Choroid plexus epithelial cell (primary cell): ENCODE results near the gene ATP6V0D1.

Experiments
- DNase-seq: peaks from one replicate; pipeline ENCODE4 v3.0.0-alpha.2; 2010; ENCODE audit warnings: low read depth
- H3K4me3 ChIP-seq: 2 replicates; pipeline ENCODE4 v1.5.1; 2011; ENCODE audit warnings: low read depth, mild to moderate bottlenecking, control low read depth, low read length, moderate library complexity
- TF ChIP-seq, protein P1 (sequence below): conservative IDR thresholded peaks from 2 replicates; pipeline ENCODE4 v1.5.1; 2011; ENCODE audit warnings: low read depth, mild to moderate bottlenecking, control low read depth, inconsistent platforms, low read length, moderate library complexity

The ATP6V0D1 gene

DNA sequence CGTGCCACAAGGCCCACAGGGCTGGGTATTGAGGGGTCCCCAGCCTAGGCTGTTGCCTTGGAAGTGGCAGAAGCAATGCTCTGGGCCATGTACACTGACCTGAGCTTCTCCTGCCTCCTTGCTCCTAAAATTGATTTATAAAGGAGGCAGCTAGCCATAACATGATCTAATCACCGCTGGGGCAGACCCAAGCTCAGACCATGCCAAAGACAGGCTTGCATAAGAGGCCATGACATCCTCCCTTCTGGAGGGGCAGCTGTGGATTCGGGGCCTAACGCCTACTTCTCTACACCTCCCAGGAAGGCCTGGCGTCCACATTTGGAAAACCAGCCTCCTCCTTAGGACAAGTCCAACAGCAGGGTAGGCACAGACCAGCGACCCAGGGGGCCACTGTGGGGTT lies 37.7 kb downstream of the ATP6V0D1 start:
- TF ChIP-seq, protein P1, sequence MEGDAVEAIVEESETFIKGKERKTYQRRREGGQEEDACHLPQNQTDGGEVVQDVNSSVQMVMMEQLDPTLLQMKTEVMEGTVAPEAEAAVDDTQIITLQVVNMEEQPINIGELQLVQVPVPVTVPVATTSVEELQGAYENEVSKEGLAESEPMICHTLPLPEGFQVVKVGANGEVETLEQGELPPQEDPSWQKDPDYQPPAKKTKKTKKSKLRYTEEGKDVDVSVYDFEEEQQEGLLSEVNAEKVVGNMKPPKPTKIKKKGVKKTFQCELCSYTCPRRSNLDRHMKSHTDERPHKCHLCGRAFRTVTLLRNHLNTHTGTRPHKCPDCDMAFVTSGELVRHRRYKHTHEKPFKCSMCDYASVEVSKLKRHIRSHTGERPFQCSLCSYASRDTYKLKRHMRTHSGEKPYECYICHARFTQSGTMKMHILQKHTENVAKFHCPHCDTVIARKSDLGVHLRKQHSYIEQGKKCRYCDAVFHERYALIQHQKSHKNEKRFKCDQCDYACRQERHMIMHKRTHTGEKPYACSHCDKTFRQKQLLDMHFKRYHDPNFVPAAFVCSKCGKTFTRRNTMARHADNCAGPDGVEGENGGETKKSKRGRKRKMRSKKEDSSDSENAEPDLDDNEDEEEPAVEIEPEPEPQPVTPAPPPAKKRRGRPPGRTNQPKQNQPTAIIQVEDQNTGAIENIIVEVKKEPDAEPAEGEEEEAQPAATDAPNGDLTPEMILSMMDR = no peak
- DNase-seq = no peak
- H3K4me3 ChIP-seq = no peak overlapping the region

DNA sequence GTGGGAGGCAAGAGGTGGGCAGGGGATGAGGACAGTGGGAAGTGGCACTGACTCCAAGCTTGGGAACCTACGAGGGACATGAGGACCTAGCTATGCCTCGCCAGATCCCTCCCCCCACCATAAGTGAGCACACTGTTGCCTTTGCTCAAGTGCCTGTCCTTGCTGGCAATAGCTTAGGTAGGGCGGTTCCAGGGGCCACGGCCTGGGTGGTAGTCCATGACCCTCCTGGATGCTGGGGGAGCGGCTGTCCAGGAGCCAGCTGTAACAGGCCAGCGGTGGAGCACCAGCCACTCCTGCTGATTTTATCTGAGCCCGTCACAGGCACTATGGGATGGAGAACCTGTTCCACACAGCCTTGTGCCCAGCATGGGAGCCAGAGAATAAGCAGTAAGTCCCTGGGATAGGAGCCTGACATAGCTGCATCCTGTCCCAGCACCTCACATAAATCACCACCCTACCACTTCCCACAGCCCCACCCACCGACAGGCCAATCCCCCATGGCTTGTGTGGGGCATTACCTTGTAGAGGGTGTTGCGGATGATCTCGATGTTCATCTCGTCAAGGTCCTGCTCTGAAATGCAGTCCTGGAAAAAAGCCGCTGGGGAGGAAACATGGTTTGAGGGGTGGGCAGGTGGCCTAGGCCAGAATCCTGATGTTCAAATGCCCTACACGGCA lies 38.2 kb downstream of the ATP6V0D1 start:
- TF ChIP-seq, protein P1 = no peak
- DNase-seq = no peak
- no peak overlapping the region for H3K4me3 ChIP-seq

DNA sequence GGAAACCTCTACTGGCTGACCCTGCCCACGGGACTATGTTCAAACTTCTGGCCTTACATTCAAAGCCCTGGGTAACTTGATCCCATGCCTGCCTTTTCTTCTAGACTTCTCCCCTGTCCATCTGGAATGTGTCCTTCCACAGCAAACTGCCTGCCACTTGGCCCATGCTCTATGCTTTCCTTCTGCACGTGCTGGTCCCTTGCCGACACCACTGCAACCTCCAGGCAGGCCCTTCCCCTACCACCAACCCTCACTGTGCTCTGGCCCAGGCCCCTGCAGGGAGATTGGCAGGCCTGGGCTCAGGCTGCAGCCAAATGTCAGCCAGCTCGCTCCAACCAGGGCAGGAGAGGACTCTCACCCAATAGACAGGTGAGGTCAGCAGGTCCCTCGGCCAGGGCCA lies 39.0 kb downstream of the ATP6V0D1 start:
- no peak overlapping the region for H3K4me3 ChIP-seq
- TF ChIP-seq, protein P1 = no peak
- peak; percentile 40 for DNase-seq

DNA sequence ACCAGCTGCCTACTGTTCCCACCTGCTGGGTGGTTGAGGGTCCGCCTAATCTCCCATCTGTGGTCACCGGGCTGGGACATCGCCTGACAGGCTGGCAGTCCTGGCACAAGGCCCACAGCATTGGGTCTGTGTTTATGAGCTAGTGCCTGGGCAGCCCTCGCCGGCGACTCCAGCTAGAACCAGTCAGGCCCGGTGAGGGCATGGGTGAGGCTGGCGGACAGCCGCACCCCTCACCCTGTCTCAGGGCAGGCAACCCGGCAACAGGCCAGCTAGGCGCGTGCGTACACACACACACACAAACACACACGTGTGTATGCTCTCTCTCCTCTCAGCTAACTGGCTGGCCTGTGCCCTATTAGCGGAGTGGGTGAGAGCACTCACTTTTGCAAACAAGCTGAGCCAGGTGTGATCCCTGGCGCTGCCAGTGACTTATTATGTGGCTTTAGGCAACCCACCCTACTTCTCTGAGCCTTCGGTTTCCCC lies 39.6 kb downstream of the ATP6V0D1 start:
- H3K4me3 ChIP-seq = no peak overlapping the region
- TF ChIP-seq, protein P1 = no peak

DNA sequence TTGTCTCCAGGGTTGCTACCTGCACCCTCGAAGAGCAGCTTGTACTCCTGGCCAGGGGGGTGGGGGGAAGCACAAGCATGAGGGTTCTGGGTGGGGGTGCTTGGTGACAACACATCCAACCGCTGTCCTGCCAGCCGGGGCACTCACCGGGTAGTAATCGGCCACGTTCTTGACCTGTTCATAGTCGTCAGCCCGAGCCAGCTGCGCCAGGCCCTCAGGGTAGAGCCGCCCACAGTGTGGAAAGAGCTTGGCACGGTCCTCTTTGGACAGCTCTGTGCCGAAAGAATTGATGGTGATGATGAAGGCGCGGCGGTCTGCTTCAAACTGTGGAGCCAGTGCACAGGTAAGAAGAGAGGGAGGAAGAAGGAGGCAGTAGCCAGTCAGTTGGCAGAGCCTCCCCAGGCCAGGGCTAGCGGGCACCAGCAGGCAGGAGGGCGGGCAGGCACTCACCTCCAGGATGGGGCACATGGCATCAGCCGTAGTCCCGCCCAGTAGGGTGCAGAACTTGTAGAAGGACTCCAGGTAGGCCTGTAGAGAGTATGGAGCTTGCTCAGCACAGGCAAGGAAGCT lies 42.0 kb downstream of the ATP6V0D1 start:
- no peak overlapping the region for H3K4me3 ChIP-seq
- no peak for DNase-seq
- TF ChIP-seq, protein P1 = no peak

More for the DNA sequence above, 39.6 kb downstream of the ATP6V0D1 start:
- DNase-seq = no peak

DNA sequence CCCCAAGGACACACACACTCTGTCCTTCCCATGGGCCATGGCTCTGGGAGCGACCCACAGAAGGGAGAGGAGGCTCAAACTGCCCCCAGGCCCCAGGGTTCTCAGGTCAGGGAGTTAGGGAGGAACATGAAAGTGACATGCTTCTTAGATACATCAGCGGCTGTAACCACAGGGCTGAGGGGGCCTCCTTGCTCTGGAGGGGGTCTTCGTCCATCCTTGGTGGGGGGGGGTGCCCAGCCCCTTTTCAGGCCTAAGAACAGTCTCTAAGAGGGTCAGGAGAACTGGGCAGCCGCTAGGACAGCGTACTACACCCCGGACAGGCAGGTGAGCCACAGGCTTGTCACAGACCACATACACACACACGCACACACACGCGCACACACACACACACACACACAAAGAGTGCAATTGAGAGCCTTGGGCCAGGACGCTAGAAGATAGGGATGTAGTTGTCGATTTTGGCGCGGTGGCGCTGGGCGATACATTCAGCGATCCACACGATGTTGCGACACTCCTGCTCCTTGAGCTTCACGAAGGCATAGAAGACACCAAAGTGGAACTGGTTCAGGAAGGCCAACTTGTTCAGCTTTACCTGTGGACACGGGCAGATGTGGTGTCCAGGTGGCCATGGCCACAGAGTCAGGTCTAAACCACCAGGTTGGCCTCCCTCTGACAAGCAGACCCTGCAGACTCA lies 42.7 kb downstream of the ATP6V0D1 start:
- DNase-seq = no peak
- no peak overlapping the region for H3K4me3 ChIP-seq
- TF ChIP-seq, protein P1 = no peak
